Stimulated activated CD8-positive, alpha-beta memory T cell treated with anti-CD3 and anti-CD28 coated beads, Interleukin-15, amount 100 ng/mL, for 1 hour (primary cell): ENCODE measurements around the gene SHLD1.
"Not testable (repeated sequence)": the region's sequence is repeated elsewhere in the genome, so short reads cannot be mapped to it uniquely, and the experiment has no call there.

Experiments used
- DNase-seq: peaks from one replicate; pipeline ENCODE4 v3.0.0-alpha.2; 2020; ENCODE audit warnings: low read depth

Gene SHLD1

GRCh38 chr20:5781367-5781766 lies 31.2 kb downstream of the SHLD1 start:
- DNase-seq: not testable (repeated sequence)

GRCh38 chr20:5781798-5782750 lies 31.9 kb downstream of the SHLD1 start:
- no peak for DNase-seq

GRCh38 chr20:5784735-5785134 lies 34.5 kb downstream of the SHLD1 start:
- DNase-seq: no peak

GRCh38 chr20:5785146-5785545 lies 34.9 kb downstream of the SHLD1 start:
- no peak for DNase-seq

GRCh38 chr20:5786930-5787795 lies 37.0 kb downstream of the SHLD1 start:
- no peak for DNase-seq

GRCh38 chr20:5787796-5788165 lies 37.6 kb downstream of the SHLD1 start:
- no peak for DNase-seq

- DNase-seq: peak; percentile 62
Observed at GRCh38 chr20:5788385-5788895, 38.2 kb downstream of the SHLD1 start.

- no peak for DNase-seq
Observed at GRCh38 chr20:5789827-5790226, 39.6 kb downstream of the SHLD1 start.

GRCh38 chr20:5793916-5794315 lies 43.7 kb downstream of the SHLD1 start:
- no peak for DNase-seq

- no peak for DNase-seq
Observed at GRCh38 chr20:5796331-5797040, 46.3 kb downstream of the SHLD1 start.

GRCh38 chr20:5797165-5797564 lies 47.0 kb downstream of the SHLD1 start:
- no peak for DNase-seq

GRCh38 chr20:5797843-5798462 lies 47.8 kb downstream of the SHLD1 start:
- DNase-seq: no peak

GRCh38 chr20:5803754-5804303 lies 53.6 kb downstream of the SHLD1 start:
- not testable (repeated sequence) for DNase-seq

- DNase-seq: no peak
Observed at GRCh38 chr20:5806457-5807263, 56.5 kb downstream of the SHLD1 start.

- no peak for DNase-seq
Observed at GRCh38 chr20:5807431-5807830, 57.2 kb downstream of the SHLD1 start.

GRCh38 chr20:5808901-5809300 lies 58.7 kb downstream of the SHLD1 start:
- no peak for DNase-seq

GRCh38 chr20:5809495-5809894 lies 59.3 kb downstream of the SHLD1 start:
- no peak for DNase-seq

- no peak for DNase-seq
Observed at GRCh38 chr20:5810800-5811422, 60.7 kb downstream of the SHLD1 start.

GRCh38 chr20:5811746-5812145 lies 61.5 kb downstream of the SHLD1 start:
- no peak for DNase-seq

- no peak for DNase-seq
Observed at GRCh38 chr20:5818346-5818681, 68.1 kb downstream of the SHLD1 start.
